Activated CD4-positive, alpha-beta T cell treated with anti-CD3 and anti-CD28 coated beads for 36 hours (primary cell): ENCODE measurements around the gene RRP36. TPM values are rescaled to one million over a fixed set of nuclear protein-coding genes. Genes with fewer than 3 reads are reported as not detected.

Experiments
- ATAC-seq: fragments of 200-7000 bp; cut with Tn5 transposase; one replicate; pipeline ENCODE4 v1.10.0; 2021; ENCODE audit warnings: mild to moderate bottlenecking, moderate library complexity
- CTCF ChIA-PET: fragments of 350-600 bp; sonication (Branson Sonifier 250); formaldehyde crosslinking; loops from one replicate; lab custom pipeline; 2021; ENCODE audit warnings: antibody characterized with exemption; lab: Charles Lee
- POLR2A ChIA-PET: fragments of 350-600 bp; sonication (Branson Sonifier 250); formaldehyde crosslinking; loops from one replicate; lab custom pipeline; 2021; ENCODE audit warnings: antibody characterized with exemption, inconsistent platforms; lab: Charles Lee
- DNase-seq: peaks from one replicate; pipeline ENCODE4 v3.0.0-alpha.2; 2020
- H3K27ac Mint-ChIP-seq: one replicate; pipeline ENCODE4 v1.8.0; 2021; ENCODE audit warnings: mixed read lengths
- H3K27me3 Mint-ChIP-seq: one replicate; pipeline ENCODE4 v1.8.0; 2021; ENCODE audit warnings: mixed read lengths
- H3K36me3 Mint-ChIP-seq: one replicate; pipeline ENCODE4 v1.8.0; 2021; ENCODE audit warnings: low read depth, mixed read lengths
- H3K4me1 Mint-ChIP-seq: one replicate; pipeline ENCODE4 v1.8.0; 2021; ENCODE audit warnings: mixed read lengths
- H3K4me3 Mint-ChIP-seq: one replicate; pipeline ENCODE4 v1.8.0; 2021; ENCODE audit warnings: mild to moderate bottlenecking, moderate library complexity, mixed read lengths
- H3K9me3 Mint-ChIP-seq: one replicate; pipeline ENCODE4 v1.8.0; 2021; ENCODE audit warnings: low read depth, mixed read lengths
- intact Hi-C, 2 experiments: fragments of 100-400 bp; cut with DNase I in 1 of 2; cut with micrococcal nuclease in 1 of 2; formaldehyde crosslinking; loops; one replicate each; pipeline versions ENCODE4 v1.14.2 to v1.15.1; 2022 to 2024; cut with DNase I, micrococcal nuclease
- total RNA-seq, 2 experiments: library from RNA; stranded (reverse); gene quantifications; one replicate each; pipeline ENCODE4 v1.2.3, GENCODE V29; 2021

RRP36 gene
- total RNA-seq, 2 experiments from 2014 or later: 45.8 to 48.1 TPM

GRCh38 chr6:43078691-43079090, 57.3 kb downstream of the RRP36 start:
- POLR2A ChIA-PET: no interaction called here
- no peak for ATAC-seq
- Mint-ChIP-seq H3K27ac (no peak overlapping the region), H3K9me3 (no peaks in the 10 kb centered on the region), H3K36me3 (peaks cover 2% of the 10 kb centered on the region), H3K4me3 (no peak overlapping the region), H3K27me3 (peaks cover 9% of the 10 kb centered on the region), H3K4me1 (peaks cover 7% of the 10 kb centered on the region)
- DNase-seq: no peak
- CTCF ChIA-PET: no interaction called here
- intact Hi-C loops: no loop called here

Other genes with a start within 250 kb of the RRP36 start
- 10 to 100 TPM; 11.5 to 14.3 TPM for gene BICRAL, start 239.6 kb upstream of the RRP36 start, total RNA-seq
- gene RPL7L1, start 142.0 kb upstream of the RRP36 start, total RNA-seq: 100 to 1,000 TPM; 124 to 152 TPM
- gene PTCRA, start 105.6 kb upstream of the RRP36 start, total RNA-seq: not detected
- gene CNPY3, start 92.1 kb upstream of the RRP36 start, total RNA-seq: 10 to 100 TPM; 33.0 to 34.3 TPM
- gene GNMT, start 60.9 kb upstream of the RRP36 start, total RNA-seq: under 1 TPM in 1 of 2 experiments, not detected in 1; 0.50 TPM
- gene PEX6, start 42.4 kb upstream of the RRP36 start, total RNA-seq: 10 to 100 TPM; 10.7 to 14.6 TPM
- gene PPP2R5D, start 37.1 kb upstream of the RRP36 start, total RNA-seq: 10 to 100 TPM; 51.0 to 57.3 TPM
- gene MEA1, start 7.7 kb upstream of the RRP36 start, total RNA-seq: 100 to 1,000 TPM in 1 of 2 experiments, 10 to 100 TPM in 1; 93.4 to 129 TPM
- 10 to 100 TPM; 58.3 to 65.2 TPM for gene KLHDC3, start 7.4 kb upstream of the RRP36 start, total RNA-seq
- 10 to 100 TPM; 16.3 to 18.0 TPM for gene CUL7, start 32.2 kb downstream of the RRP36 start, total RNA-seq
- gene MRPL2, start 37.8 kb downstream of the RRP36 start, total RNA-seq: 100 to 1,000 TPM in 1 of 2 experiments, 10 to 100 TPM in 1; 93.9 to 110 TPM
- 10 to 100 TPM in 1 of 2 experiments, 1 to 10 TPM in 1; 10.0 to 10.1 TPM for gene KLC4, start 38.0 kb downstream of the RRP36 start, total RNA-seq
- gene PTK7, start 54.7 kb downstream of the RRP36 start, total RNA-seq: 1 to 10 TPM; 4.1 to 4.6 TPM
- 10 to 100 TPM; 37.6 to 38.5 TPM for gene SRF, start 149.6 kb downstream of the RRP36 start, total RNA-seq
- gene CUL9, start 160.6 kb downstream of the RRP36 start, total RNA-seq: 10 to 100 TPM; 34.0 to 35.1 TPM
- gene DNPH1, start 207.9 kb downstream of the RRP36 start, total RNA-seq: 10 to 100 TPM; 58.5 to 80.3 TPM
- under 1 TPM; 0.30 to 0.40 TPM for gene TTBK1, start 221.9 kb downstream of the RRP36 start, total RNA-seq